Stimulated activated CD8-positive, alpha-beta memory T cell treated with anti-CD3 and anti-CD28 coated beads, Interleukin-12 subunit alpha, Interleukin-12 subunit beta, amount 100 ng/mL, for 1 hour (primary cell): Measurements from ENCODE around the gene SBK3.
"Not testable (repeated sequence)": the region's sequence is repeated elsewhere in the genome, so short reads cannot be mapped to it uniquely, and the experiment has no call there.

Experiments
- DNase-seq: peaks from one replicate; pipeline ENCODE4 v3.0.0-alpha.2; 2020; ENCODE audit warnings: low read depth

The SBK3 gene

GRCh38 chr19:55576746-55577145, 31.4 kb upstream of the SBK3 start:
- DNase-seq, result no peak

- not testable (repeated sequence) for DNase-seq
Measured at GRCh38 chr19:55573929-55574328, 28.6 kb upstream of the SBK3 start.

- DNase-seq, result not testable (repeated sequence)
Measured at GRCh38 chr19:55569477-55569876, 24.1 kb upstream of the SBK3 start.

GRCh38 chr19:55567708-55568328, 22.5 kb upstream of the SBK3 start:
- DNase-seq, result no peak

GRCh38 chr19:55566823-55567222, 21.5 kb upstream of the SBK3 start:
- DNase-seq, result no peak

GRCh38 chr19:55563261-55563690, 17.9 kb upstream of the SBK3 start:
- no peak for DNase-seq

- DNase-seq, result no peak
Measured at GRCh38 chr19:55559684-55560083, 14.3 kb upstream of the SBK3 start.

- DNase-seq, result no peak
Measured at GRCh38 chr19:55554741-55555152, 9.4 kb upstream of the SBK3 start.

- no peak for DNase-seq
Measured at GRCh38 chr19:55554302-55554701, 9.0 kb upstream of the SBK3 start.

- DNase-seq, result no peak
Measured at GRCh38 chr19:55553217-55554182, 8.2 kb upstream of the SBK3 start.

- no peak for DNase-seq
Measured at GRCh38 chr19:55552620-55553019, 7.3 kb upstream of the SBK3 start.

- no peak for DNase-seq
Measured at GRCh38 chr19:55552206-55552605, 6.9 kb upstream of the SBK3 start.

GRCh38 chr19:55550321-55550650, 4.9 kb upstream of the SBK3 start:
- DNase-seq, result no peak

GRCh38 chr19:55549500-55550320, 4.4 kb upstream of the SBK3 start:
- no peak for DNase-seq

GRCh38 chr19:55546822-55547614, 1.7 kb upstream of the SBK3 start:
- DNase-seq, result no peak

GRCh38 chr19:55546011-55546410, 668 bp upstream of the SBK3 start:
- no peak for DNase-seq

GRCh38 chr19:55544776-55545439, 435 bp downstream of the SBK3 start:
- DNase-seq, result no peak

GRCh38 chr19:55544014-55544413, 1.3 kb downstream of the SBK3 start:
- DNase-seq, result no peak

GRCh38 chr19:55543567-55543966, 1.8 kb downstream of the SBK3 start:
- no peak for DNase-seq

- no peak for DNase-seq
Measured at GRCh38 chr19:55542292-55542855, 3.0 kb downstream of the SBK3 start.

GRCh38 chr19:55541091-55541490, 4.3 kb downstream of the SBK3 start:
- DNase-seq, result no peak
